ENCODE data around the gene TNXB. TPM values are rescaled to one million over a fixed set of nuclear protein-coding genes. Genes with fewer than 3 reads are reported as not detected.

Gene TNXB
- total RNA-seq, 4 donors from 2014 or later, result 223 to 525 (median 326) TPM

- Histone ChIP-seq H3K4me1 (peaks cover 29 to 55% (median 42%) of the 10 kb centered on the region in 4 donors), H3K9me3 (no peaks in the 10 kb centered on the region), H3K27me3 (peaks cover 0 to 5% (median 0%) of the 10 kb centered on the region in 4 donors), H3K36me3 (peaks cover 9 to 43% (median 20%) of the 10 kb centered on the region in 4 donors), H3K4me3 (peak overlapping the region; percentile 31 to 50 (median 38)), H3K27ac (replicated peaks in 1 of 4) (peak overlapping the region; percentile 70 to 81 (median 79))
- TF ChIP-seq EP300 (IDR thresholded peaks at IDR 0.05) (no peak), POLR2A (IDR thresholded peaks at IDR 0.05; ENCODE audit: low read depth) (no peak), POLR2AphosphoS5 (IDR thresholded peaks at IDR 0.05) (peak; percentile 35 to 70), CTCF (IDR thresholded peaks at IDR 0.05) (peak; percentile 50 to 75 (median 70))
- WGBS, result 40% methylated on average over 12 of the region's 50 CpGs
- intact Hi-C loops (cut with DNase I), result no loop called here
- peak; percentile 94 for DNase-seq (ENCODE audit: extremely low spot score)
These were observed 21.3 kb downstream of the TNXB start for GRCh38 chr6:32087574-32088486.

DNA sequence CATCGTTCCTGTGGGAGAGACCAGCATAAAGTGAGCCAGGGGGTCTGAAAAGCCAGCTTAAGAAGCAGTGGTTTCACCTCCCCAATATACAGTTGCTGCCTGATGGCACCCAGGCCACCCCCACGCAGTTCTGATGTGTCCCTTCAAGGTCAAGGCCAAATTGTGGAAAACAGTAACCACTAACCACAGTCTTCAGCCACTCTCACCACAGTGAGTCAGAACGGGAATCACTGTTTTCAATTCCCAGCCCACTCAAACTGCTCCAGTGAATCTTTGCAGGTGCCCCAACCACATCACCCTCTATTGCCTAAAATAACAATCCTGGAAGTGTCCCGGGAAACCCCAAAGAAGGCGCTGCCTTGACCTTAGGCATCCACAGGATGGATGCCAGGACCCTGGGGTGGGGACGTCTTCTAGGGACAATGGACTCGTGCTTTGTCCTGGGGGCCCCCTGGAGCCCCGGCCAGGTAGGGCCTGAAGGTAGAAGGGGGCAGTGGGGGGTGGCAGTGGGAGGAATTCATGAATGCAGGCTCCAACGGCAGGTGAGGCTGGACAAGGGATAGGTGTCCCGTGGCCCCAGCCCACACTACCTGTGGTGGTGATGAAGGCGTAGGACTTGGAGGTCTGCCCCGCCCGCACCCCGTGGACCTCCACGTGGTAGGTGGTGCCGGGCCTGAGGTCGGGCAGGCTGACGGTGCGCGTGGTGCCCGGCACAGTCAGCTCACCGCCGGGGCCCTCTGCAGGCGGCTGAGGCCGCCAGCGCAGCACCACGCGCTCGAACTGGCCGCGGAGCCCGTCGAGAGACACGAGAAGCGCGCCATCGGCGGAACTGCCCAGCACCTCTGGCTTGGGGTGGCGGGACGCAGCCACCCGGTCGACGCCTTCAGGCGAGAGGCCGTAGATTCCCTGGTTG is 22.2 kb downstream of the TNXB start:
- DNase-seq (ENCODE audit: extremely low spot score), result no peak
- 44% methylated on average over 16 of the region's 45 CpGs for WGBS
- TF ChIP-seq POLR2A (IDR thresholded peaks at IDR 0.05; ENCODE audit: low read depth) (no peak), POLR2AphosphoS5 (IDR thresholded peaks at IDR 0.05) (no peak), EP300 (IDR thresholded peaks at IDR 0.05) (no peak), CTCF (IDR thresholded peaks at IDR 0.05) (no peak)
- Histone ChIP-seq H3K27ac (replicated peaks in 1 of 4) (peak overlapping the region; percentile 70 to 81 (median 79)), H3K4me1 (peaks cover 20 to 55% (median 41%) of the 10 kb centered on the region in 4 donors), H3K4me3 (peak overlapping the region; percentile 31 to 50 (median 38)), H3K9me3 (no peaks in the 10 kb centered on the region), H3K36me3 (peaks cover 9 to 47% (median 24%) of the 10 kb centered on the region in 4 donors), H3K27me3 (peaks cover 0 to 5% (median 0%) of the 10 kb centered on the region in 4 donors)
- intact Hi-C loops (cut with DNase I), result no loop called here

DNA sequence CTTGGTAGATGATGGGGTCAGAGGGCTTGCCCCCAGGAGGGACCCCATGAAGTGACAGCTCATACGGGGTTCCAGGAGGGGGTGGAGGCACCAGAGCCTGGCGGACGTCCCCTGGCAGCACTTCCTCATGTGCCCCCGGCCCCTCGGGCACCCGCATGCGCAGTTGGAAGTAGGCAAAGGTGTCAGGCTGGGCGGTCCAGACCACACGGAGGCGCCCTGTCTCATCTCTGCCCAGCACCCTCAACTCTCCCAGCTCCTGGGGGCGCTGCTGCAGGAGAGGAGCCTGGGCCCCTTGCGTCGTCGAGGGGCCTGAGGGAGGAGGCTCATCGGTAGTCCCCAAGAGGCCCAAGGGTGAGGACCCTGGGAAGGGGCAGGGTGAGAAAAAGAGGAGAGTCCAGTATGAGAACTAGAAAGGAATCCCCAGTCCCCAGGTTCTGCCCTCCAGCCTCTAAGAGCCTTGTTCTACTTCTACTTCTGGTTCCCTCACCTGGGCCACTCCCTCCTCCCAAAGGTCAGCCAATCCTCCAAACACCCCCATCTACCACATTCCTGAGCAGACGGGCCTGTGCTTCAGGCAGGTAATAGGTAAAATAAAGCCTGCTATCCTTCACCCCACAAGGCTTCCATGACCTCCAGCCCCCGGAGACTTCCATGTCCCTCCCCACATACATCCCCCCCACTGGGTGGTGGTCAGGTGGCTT is 23.2 kb downstream of the TNXB start:
- Histone ChIP-seq H3K4me1 (peaks cover 19 to 54% (median 45%) of the 10 kb centered on the region in 4 donors), H3K36me3 (peaks cover 9 to 51% (median 27%) of the 10 kb centered on the region in 4 donors), H3K27me3 (peaks cover 0 to 5% (median 0%) of the 10 kb centered on the region in 4 donors), H3K9me3 (no peaks in the 10 kb centered on the region), H3K27ac (replicated peaks in 1 of 4) (peak overlapping the region; percentile 70 to 81 (median 79)), H3K4me3 (no peak overlapping the region)
- no peak for DNase-seq (ENCODE audit: extremely low spot score)
- 90% methylated on average over 4 of the region's 17 CpGs for WGBS
- intact Hi-C loops (cut with DNase I), result no loop called here
- TF ChIP-seq EP300 (IDR thresholded peaks at IDR 0.05) (no peak), POLR2A (IDR thresholded peaks at IDR 0.05; ENCODE audit: low read depth) (no peak), POLR2AphosphoS5 (IDR thresholded peaks at IDR 0.05) (no peak)

GRCh38 chr6:32084780-32085179 is 24.4 kb downstream of the TNXB start:
- WGBS, result 96% methylated on average over 2 of the region's 2 CpGs
- Histone ChIP-seq H3K27me3 (peaks cover 0 to 5% (median 0%) of the 10 kb centered on the region in 4 donors), H3K27ac (replicated peaks in 1 of 4) (peak overlapping the region in 2 of 4 donors; percentile 28 to 68), H3K36me3 (peaks cover 7 to 61% (median 32%) of the 10 kb centered on the region in 4 donors), H3K9me3 (no peaks in the 10 kb centered on the region), H3K4me3 (no peak overlapping the region), H3K4me1 (peaks cover 19 to 56% (median 49%) of the 10 kb centered on the region in 4 donors)
- DNase-seq (ENCODE audit: extremely low spot score), result no peak
- intact Hi-C loops (cut with DNase I), result no loop called here
- TF ChIP-seq POLR2A (IDR thresholded peaks at IDR 0.05; ENCODE audit: low read depth) (no peak), CTCF (IDR thresholded peaks at IDR 0.05) (no peak), POLR2AphosphoS5 (IDR thresholded peaks at IDR 0.05) (no peak), EP300 (IDR thresholded peaks at IDR 0.05) (no peak)

Data from esophagus muscularis mucosa (tissue), 4 donors.